GM23248 (cell line): ENCODE data around the gene ZFPM1.

Experiments
- EZH2 ChIP-seq: fragments of 200-600 bp; sonication (generic); IDR thresholded peaks from 2 replicates; pipeline ENCODE4 v1.6.1; 2018; ENCODE audit warnings: antibody characterized with exemption, mild to moderate bottlenecking; ENCODE audit not compliant: insufficient read depth, poor library complexity, severe bottlenecking
- EZH2phosphoT487 ChIP-seq: fragments of 200-600 bp; sonication (generic); IDR thresholded peaks from 2 replicates; pipeline ENCODE4 v1.6.1; 2018; ENCODE audit warnings: antibody characterized with exemption, moderate library complexity, mild to moderate bottlenecking, low read depth; ENCODE audit not compliant: insufficient read depth

GRCh38 chr16:88460496-88461330 lies 7.6 kb downstream of the ZFPM1 start:
- TF ChIP-seq EZH2: no peak
- no peak for TF ChIP-seq EZH2phosphoT487
